Fibroblast of lung (primary cell): ENCODE data around the gene LIPE. TPM values are rescaled to one million over a fixed set of nuclear protein-coding genes. Genes with fewer than 3 reads are reported as not detected.

Experiments
- DNase-seq, 2 donors: peaks; one replicate each; pipeline versions ENCODE4 v3.0.0 to v3.0.0-alpha.2; 2010; ENCODE audit warnings: low read depth in 2 of 2
- H2AFZ ChIP-seq: 2 replicates; pipeline ENCODE4 v1.5.1; 2012; ENCODE audit warnings: low read length, control low read depth, inconsistent platforms
- H3K27ac ChIP-seq: 2 replicates; pipeline ENCODE4 v1.5.1; 2011; ENCODE audit warnings: low read length, control low read depth; ENCODE audit not compliant: insufficient read depth
- H3K27me3 ChIP-seq: 2 replicates; pipeline ENCODE4 v1.5.1; 2011; ENCODE audit warnings: mild to moderate bottlenecking, low read length; ENCODE audit not compliant: control insufficient read depth, insufficient read depth
- H3K36me3 ChIP-seq: 2 replicates; pipeline ENCODE4 v1.5.1; 2011; ENCODE audit warnings: low read length; ENCODE audit not compliant: control insufficient read depth, insufficient read depth
- H3K4me1 ChIP-seq: 2 replicates; pipeline ENCODE4 v1.5.1; 2011; ENCODE audit warnings: low read length; ENCODE audit not compliant: control insufficient read depth, insufficient read depth; ENCODE audit errors: extremely low read depth
- H3K4me2 ChIP-seq: 2 replicates; pipeline ENCODE4 v1.5.1; 2011; ENCODE audit warnings: low read length, control low read depth; ENCODE audit not compliant: insufficient read depth; ENCODE audit errors: extremely low read depth
- H3K4me3 ChIP-seq, 4 experiments: fragments of 200-600 bp in 1 of 4; sonication (generic) in 1 of 4; replicated peaks in 1 of 4; 2 replicates each; pipeline ENCODE4 v1.5.1; 2011 to 2016; ENCODE audit warnings: low read length in 4 of 4, low read depth in 3 of 4, mild to moderate bottlenecking in 3 of 4, control low read depth in 2 of 4, inconsistent platforms in 1 of 4, mixed read lengths in 1 of 4; ENCODE audit not compliant: insufficient read depth in 1 of 4; ENCODE audit errors: control extremely low read depth in 1 of 4
- H3K79me2 ChIP-seq: 2 replicates; pipeline ENCODE4 v1.5.1; 2012; ENCODE audit warnings: mild to moderate bottlenecking, low read length, inconsistent platforms; ENCODE audit not compliant: control insufficient read depth, insufficient read depth
- H3K9ac ChIP-seq: 2 replicates; pipeline ENCODE4 v1.5.1; 2011; ENCODE audit warnings: mild to moderate bottlenecking, low read length, control low read depth; ENCODE audit not compliant: insufficient read depth
- H3K9me3 ChIP-seq: 2 replicates; pipeline ENCODE4 v1.5.1; 2012; ENCODE audit warnings: low read depth, low read length; ENCODE audit not compliant: control insufficient read depth, insufficient read depth
- H4K20me1 ChIP-seq: 2 replicates; pipeline ENCODE4 v1.5.1; 2011; ENCODE audit warnings: low read length; ENCODE audit not compliant: control insufficient read depth, insufficient read depth; ENCODE audit errors: extremely low read depth
- CTCF ChIP-seq, 2 donors: IDR thresholded peaks in 1 of 2; conservative IDR thresholded peaks in 1 of 2; 1 replicate in 1 of 2; 2 replicates in 1 of 2; pipeline ENCODE4 v1.5.1; 2011 to 2012; ENCODE audit warnings: low read length in 2 of 2, control low read depth in 1 of 2, inconsistent platforms in 1 of 2, low read depth in 1 of 2, mild to moderate bottlenecking in 1 of 2
- EZH2 ChIP-seq: IDR thresholded peaks from 2 replicates; pipeline ENCODE4 v1.5.1; 2012; ENCODE audit warnings: low read length, control low read depth, mild to moderate bottlenecking; ENCODE audit errors: missing control alignments
- polyA plus RNA-seq, 2 donors: library from polyadenylated mRNA; depleted of rRNA in 1 of 2; stranded (reverse) in 1 of 2; unstranded in 1 of 2; fragments of >200 nt; gene quantifications; 2 replicates each; pipeline ENCODE4 v1.2.1, GENCODE V29; 2011 to 2012; ENCODE audit warnings: missing spikeins in 1 of 2
- total RNA-seq: library from RNA; depleted of rRNA; stranded (reverse); fragments of >200 nt; gene quantifications from 2 replicates; pipeline ENCODE4 v1.2.1, GENCODE V29; 2014

The LIPE gene
- total and polyA plus RNA-seq, 2 donors (not counting 1 experiment from before 2014, with no cell fraction given): 1.1 to 1.7 TPM

- H3K27me3 ChIP-seq: peaks cover 10% of the 10 kb centered on the region
- H3K4me3 ChIP-seq: no peak overlapping the region
- no peak for DNase-seq
- TF ChIP-seq EZH2 (no peak), CTCF (conservative IDR thresholded peaks at IDR 0.05 in 1 of 2, IDR thresholded peaks at IDR 0.05 in 1 of 2; ENCODE audit: low read depth in 1 of 2, low read length in 2 of 2) (no peak)
- H3K27ac ChIP-seq: no peak overlapping the region
- no peak overlapping the region for H2AFZ ChIP-seq
- H4K20me1 ChIP-seq: no peaks in the 10 kb centered on the region
- H3K36me3 ChIP-seq: no peaks in the 10 kb centered on the region
- H3K79me2 ChIP-seq: no peaks in the 10 kb centered on the region
- H3K4me1 ChIP-seq: no peaks in the 10 kb centered on the region
- no peak overlapping the region for H3K9ac ChIP-seq
- H3K4me2 ChIP-seq: no peak overlapping the region
- H3K9me3 ChIP-seq: no peaks in the 10 kb centered on the region
These were observed 48.7 kb downstream of the LIPE start for GRCh38 chr19:42378225-42379215.

- DNase-seq: no peak
- Histone ChIP-seq H3K4me1 (no peaks in the 10 kb centered on the region), H3K79me2 (no peaks in the 10 kb centered on the region), H3K36me3 (no peaks in the 10 kb centered on the region), H3K4me2 (no peak overlapping the region), H3K4me3 (no peak overlapping the region), H3K27me3 (no peaks in the 10 kb centered on the region), H4K20me1 (no peaks in the 10 kb centered on the region), H2AFZ (no peak overlapping the region), H3K27ac (no peak overlapping the region), H3K9me3 (no peaks in the 10 kb centered on the region), H3K9ac (no peak overlapping the region)
- no peak for TF ChIP-seq EZH2
- no peak for TF ChIP-seq CTCF (conservative IDR thresholded peaks at IDR 0.05 in 1 of 2, IDR thresholded peaks at IDR 0.05 in 1 of 2; ENCODE audit: low read depth in 1 of 2, low read length in 2 of 2)
These were observed 51.0 kb downstream of the LIPE start for GRCh38 chr19:42376177-42376555.

GRCh38 chr19:42375415-42376176 lies 51.6 kb downstream of the LIPE start:
- Histone ChIP-seq H3K36me3 (no peaks in the 10 kb centered on the region), H3K27me3 (no peaks in the 10 kb centered on the region), H3K4me3 (no peak overlapping the region), H4K20me1 (no peaks in the 10 kb centered on the region), H3K9ac (no peak overlapping the region), H2AFZ (no peak overlapping the region), H3K9me3 (no peaks in the 10 kb centered on the region), H3K4me2 (no peak overlapping the region), H3K4me1 (no peaks in the 10 kb centered on the region), H3K79me2 (no peaks in the 10 kb centered on the region), H3K27ac (no peak overlapping the region)
- DNase-seq: no peak
- no peak for TF ChIP-seq CTCF (conservative IDR thresholded peaks at IDR 0.05 in 1 of 2, IDR thresholded peaks at IDR 0.05 in 1 of 2; ENCODE audit: low read depth in 1 of 2, low read length in 2 of 2)
- TF ChIP-seq EZH2: no peak
